Activated naive CD8-positive, alpha-beta T cell treated with anti-CD3 and anti-CD28 coated beads, Interleukin-2, amount 10 ng/mL, durations not matched to agents 7 days and 5 days (primary cell): ENCODE data around the gene CCZ1B. TPM values are rescaled to one million over a fixed set of nuclear protein-coding genes. Genes with fewer than 3 reads are reported as not detected.
"Not testable (repeated sequence)": the region's sequence is repeated elsewhere in the genome, so short reads cannot be mapped to it uniquely, and the experiment has no call there.

ENCODE experiments used
- ATAC-seq: fragments of 150-1000 bp; cut with Tn5 transposase; one replicate; pipeline ENCODE4 v1.10.0; 2021; ENCODE audit warnings: low read depth, moderate library complexity
- POLR2A ChIA-PET: fragments of 350-600 bp; sonication (Branson Sonifier 250); formaldehyde crosslinking; loops from one replicate; lab custom pipeline; 2021; ENCODE audit warnings: antibody characterized with exemption; lab: Charles Lee
- DNase-seq: peaks from one replicate; pipeline ENCODE4 v3.0.0; 2021
- H3K27ac Mint-ChIP-seq: one replicate; pipeline ENCODE4 v1.8.0; 2022; ENCODE audit warnings: mild to moderate bottlenecking, mixed read lengths
- H3K27me3 Mint-ChIP-seq: one replicate; pipeline ENCODE4 v1.8.0; 2022; ENCODE audit warnings: mild to moderate bottlenecking, moderate library complexity, mixed read lengths
- H3K36me3 Mint-ChIP-seq: one replicate; pipeline ENCODE4 v1.8.0; 2021; ENCODE audit warnings: mild to moderate bottlenecking, mixed read lengths
- H3K4me1 Mint-ChIP-seq: one replicate; pipeline ENCODE4 v1.8.0; 2021; ENCODE audit warnings: mixed read lengths
- H3K4me3 Mint-ChIP-seq: one replicate; pipeline ENCODE4 v1.8.0; 2022; ENCODE audit warnings: mild to moderate bottlenecking, moderate library complexity, mixed read lengths
- H3K9me3 Mint-ChIP-seq: one replicate; pipeline ENCODE4 v1.8.0; 2021; ENCODE audit warnings: mixed read lengths
- total RNA-seq, 2 experiments: library from RNA; stranded (reverse); gene quantifications; one replicate each; pipeline ENCODE4 v1.2.3, GENCODE V29; 2021

The CCZ1B gene
- total RNA-seq, 2 experiments from 2014 or later = 64.0 to 87.4 TPM

DNA sequence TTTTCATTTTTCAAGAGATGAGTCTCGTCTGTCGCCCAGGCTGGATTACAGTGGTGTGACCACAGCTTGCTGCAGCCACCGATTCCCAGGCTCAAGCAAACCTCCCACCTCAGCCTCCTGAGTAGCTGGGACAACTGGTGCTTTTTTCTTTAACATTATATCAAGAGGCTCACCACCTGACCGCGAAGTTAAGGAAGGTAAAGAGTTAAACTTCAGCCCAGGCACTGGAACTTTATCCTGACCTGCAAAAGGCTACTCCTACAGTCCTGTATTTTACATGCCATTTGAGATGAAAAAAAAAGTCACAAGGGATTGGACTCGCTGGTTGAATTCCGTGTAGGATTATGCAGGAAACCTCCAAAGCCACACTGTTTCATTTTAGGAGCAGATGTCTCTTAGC lies 10.6 kb downstream of the CCZ1B start:
- POLR2A ChIA-PET, H3K4me1 Mint-ChIP-seq, DNase-seq, H3K4me3 Mint-ChIP-seq, ATAC-seq, H3K27ac Mint-ChIP-seq, H3K27me3 Mint-ChIP-seq, H3K9me3 Mint-ChIP-seq: not testable (repeated sequence)
- peaks cover 12% of the 10 kb centered on the region for H3K36me3 Mint-ChIP-seq

DNA sequence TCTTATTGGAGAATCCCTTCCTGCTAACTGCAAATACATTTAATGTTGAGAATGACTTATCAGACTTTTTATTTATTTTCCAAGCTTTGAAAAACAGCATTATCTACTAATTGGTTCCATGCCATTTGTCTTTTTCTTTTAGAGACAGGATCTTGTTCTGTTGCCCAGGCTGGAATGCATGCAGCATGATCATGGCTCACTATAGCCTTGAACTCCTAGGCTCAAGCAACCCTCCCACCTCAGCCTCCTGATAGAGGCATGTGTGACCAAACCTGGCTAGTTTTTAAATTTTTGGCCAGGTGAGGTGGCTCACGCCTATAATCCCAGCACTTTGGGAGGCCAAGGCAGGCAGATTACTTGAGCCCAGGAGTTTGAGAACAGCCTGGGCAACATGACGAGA lies 13.1 kb downstream of the CCZ1B start:
- ATAC-seq, H3K36me3 Mint-ChIP-seq, DNase-seq, H3K27me3 Mint-ChIP-seq, H3K9me3 Mint-ChIP-seq, H3K27ac Mint-ChIP-seq, H3K4me3 Mint-ChIP-seq, H3K4me1 Mint-ChIP-seq, POLR2A ChIA-PET: not testable (repeated sequence)

GRCh38 chr7:6807959-6808358 lies 18.1 kb downstream of the CCZ1B start:
- H3K4me1 Mint-ChIP-seq, H3K27ac Mint-ChIP-seq, ATAC-seq, H3K36me3 Mint-ChIP-seq, H3K27me3 Mint-ChIP-seq, H3K9me3 Mint-ChIP-seq, DNase-seq, H3K4me3 Mint-ChIP-seq, POLR2A ChIA-PET: not testable (repeated sequence)

DNA sequence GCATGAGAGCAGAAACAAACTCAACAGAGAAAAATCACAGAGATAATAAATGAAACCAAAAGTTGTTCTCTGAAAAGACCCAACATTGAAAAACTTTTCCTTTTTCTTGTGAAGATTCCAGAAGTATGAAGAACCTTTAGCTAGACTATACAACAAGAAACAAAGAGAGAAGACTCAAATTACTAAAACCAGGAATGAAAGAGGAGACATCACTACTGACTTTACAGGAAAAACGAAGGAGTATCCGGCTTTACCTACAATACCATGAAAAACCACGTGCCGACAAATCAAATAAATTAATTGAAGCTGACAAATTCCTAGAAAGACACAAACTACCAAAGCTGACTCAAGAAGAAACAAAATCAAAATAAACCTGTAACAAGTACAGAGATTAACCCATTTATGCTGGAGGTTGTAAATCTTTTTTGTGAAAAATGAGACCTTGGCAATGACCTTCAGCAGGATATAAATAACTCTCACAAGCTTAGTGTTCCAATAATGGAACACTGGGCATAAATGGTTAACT lies 18.6 kb downstream of the CCZ1B start:
- ATAC-seq, POLR2A ChIA-PET, DNase-seq: not testable (repeated sequence)

GRCh38 chr7:6800331-6800730 lies 25.7 kb downstream of the CCZ1B start:
- H3K9me3 Mint-ChIP-seq, H3K36me3 Mint-ChIP-seq, ATAC-seq, H3K27ac Mint-ChIP-seq, H3K27me3 Mint-ChIP-seq, H3K4me1 Mint-ChIP-seq, H3K4me3 Mint-ChIP-seq, DNase-seq, POLR2A ChIA-PET: not testable (repeated sequence)

More for the DNA sequence above, 18.6 kb downstream of the CCZ1B start:
- H3K4me1 Mint-ChIP-seq, H3K27me3 Mint-ChIP-seq, H3K9me3 Mint-ChIP-seq, H3K4me3 Mint-ChIP-seq, H3K36me3 Mint-ChIP-seq, H3K27ac Mint-ChIP-seq: not testable (repeated sequence)

DNA sequence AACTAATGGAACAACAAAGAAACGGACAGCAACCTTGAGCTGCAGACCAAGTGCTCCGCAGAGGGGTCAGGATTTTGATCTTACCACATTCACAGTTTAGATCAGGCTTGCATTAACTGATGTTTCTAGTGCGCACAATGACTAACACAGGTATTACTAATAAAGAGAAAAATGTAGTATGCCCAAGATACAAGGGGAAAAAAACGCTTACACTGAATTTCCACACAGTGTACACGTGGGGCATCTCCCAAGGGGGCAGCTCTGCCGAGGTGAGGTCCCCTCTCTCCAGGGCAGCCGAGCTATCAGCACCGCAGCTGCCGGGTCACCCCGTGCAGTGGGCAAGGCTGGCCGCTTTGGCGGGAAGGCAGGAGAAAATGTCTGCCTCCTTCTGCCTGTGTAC lies 26.2 kb downstream of the CCZ1B start:
- H3K27me3 Mint-ChIP-seq, POLR2A ChIA-PET: not testable (repeated sequence)

DNA sequence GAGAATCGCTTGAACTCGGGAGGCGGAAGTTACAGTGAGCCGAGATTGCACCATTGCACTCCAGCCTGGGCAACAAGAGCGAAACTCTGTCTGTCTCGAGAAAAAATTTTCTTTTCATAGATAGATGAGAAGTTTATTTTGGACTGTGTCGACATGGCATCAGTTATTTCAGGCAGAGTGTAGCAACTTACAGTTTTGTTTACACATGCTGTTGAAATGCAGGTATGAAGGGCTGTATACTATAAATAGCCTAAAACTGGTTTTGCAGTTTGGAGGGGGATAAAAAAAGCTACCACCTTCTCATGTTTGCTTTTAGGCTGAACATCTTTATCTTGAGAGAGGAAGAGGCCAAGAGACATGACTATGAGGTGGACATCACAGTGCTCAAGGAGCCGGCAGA lies 28.0 kb downstream of the CCZ1B start:
- H3K9me3 Mint-ChIP-seq, POLR2A ChIA-PET, H3K27ac Mint-ChIP-seq, H3K36me3 Mint-ChIP-seq, ATAC-seq, H3K27me3 Mint-ChIP-seq, H3K4me1 Mint-ChIP-seq, H3K4me3 Mint-ChIP-seq, DNase-seq: not testable (repeated sequence)

More for the DNA sequence above, 26.2 kb downstream of the CCZ1B start:
- not testable (repeated sequence) for H3K4me1 Mint-ChIP-seq, H3K36me3 Mint-ChIP-seq, H3K27ac Mint-ChIP-seq, H3K4me3 Mint-ChIP-seq, DNase-seq, H3K9me3 Mint-ChIP-seq, ATAC-seq

- H3K4me1 Mint-ChIP-seq, DNase-seq, H3K4me3 Mint-ChIP-seq, H3K27ac Mint-ChIP-seq, H3K36me3 Mint-ChIP-seq, H3K9me3 Mint-ChIP-seq, ATAC-seq, H3K27me3 Mint-ChIP-seq, POLR2A ChIA-PET: not testable (repeated sequence)
Observed at GRCh38 chr7:6797218-6797617, 28.9 kb downstream of the CCZ1B start.

GRCh38 chr7:6794276-6794675 lies 31.8 kb downstream of the CCZ1B start:
- H3K36me3 Mint-ChIP-seq, H3K27ac Mint-ChIP-seq, DNase-seq, H3K9me3 Mint-ChIP-seq, H3K4me1 Mint-ChIP-seq, POLR2A ChIA-PET, ATAC-seq, H3K27me3 Mint-ChIP-seq, H3K4me3 Mint-ChIP-seq: not testable (repeated sequence)

GRCh38 chr7:6792113-6792872 lies 33.8 kb downstream of the CCZ1B start:
- not testable (repeated sequence) for DNase-seq

GRCh38 chr7:6789353-6789752 lies 36.7 kb downstream of the CCZ1B start:
- not testable (repeated sequence) for DNase-seq, H3K27ac Mint-ChIP-seq, ATAC-seq

More at GRCh38 chr7:6792113-6792872, 33.8 kb downstream of the CCZ1B start:
- H3K9me3 Mint-ChIP-seq, H3K36me3 Mint-ChIP-seq, H3K4me1 Mint-ChIP-seq, POLR2A ChIA-PET, H3K27ac Mint-ChIP-seq, ATAC-seq, H3K27me3 Mint-ChIP-seq, H3K4me3 Mint-ChIP-seq: not testable (repeated sequence)

GRCh38 chr7:6781581-6781980 lies 44.5 kb downstream of the CCZ1B start:
- ATAC-seq, H3K27ac Mint-ChIP-seq, H3K4me1 Mint-ChIP-seq, H3K27me3 Mint-ChIP-seq, H3K4me3 Mint-ChIP-seq, H3K36me3 Mint-ChIP-seq, H3K9me3 Mint-ChIP-seq, POLR2A ChIA-PET, DNase-seq: not testable (repeated sequence)

More at GRCh38 chr7:6789353-6789752, 36.7 kb downstream of the CCZ1B start:
- H3K4me1 Mint-ChIP-seq, H3K36me3 Mint-ChIP-seq, H3K9me3 Mint-ChIP-seq, POLR2A ChIA-PET, H3K4me3 Mint-ChIP-seq, H3K27me3 Mint-ChIP-seq: not testable (repeated sequence)

DNA sequence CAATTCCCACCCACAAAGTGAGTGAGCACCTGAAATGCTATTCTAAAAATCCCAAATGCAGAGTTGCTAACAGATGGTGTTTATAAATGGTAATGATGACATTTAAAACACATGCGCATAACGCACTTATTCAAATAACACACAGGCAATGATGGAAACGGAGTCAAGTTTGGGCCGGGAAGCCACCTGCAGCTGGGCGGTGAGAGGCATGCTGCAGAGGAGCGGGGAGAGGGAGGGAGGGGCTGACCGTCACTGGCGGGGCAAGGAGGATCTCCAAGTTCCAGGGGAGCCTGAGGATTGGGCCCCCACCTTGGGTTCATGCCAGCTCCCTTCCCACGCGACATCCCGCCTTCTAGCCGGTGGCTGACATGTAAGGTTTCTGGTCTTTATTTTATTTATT lies 64.9 kb downstream of the CCZ1B start:
- DNase-seq, H3K4me3 Mint-ChIP-seq, POLR2A ChIA-PET, H3K36me3 Mint-ChIP-seq, H3K4me1 Mint-ChIP-seq, ATAC-seq, H3K9me3 Mint-ChIP-seq, H3K27me3 Mint-ChIP-seq, H3K27ac Mint-ChIP-seq: not testable (repeated sequence)

GRCh38 chr7:6753964-6754363 lies 72.1 kb downstream of the CCZ1B start, which contains the start of gene RSPH10B2:
Gene RSPH10B2 (plus strand): TSS chr7:6754103. CDS start chr7:6757678, 3,575 bp downstream.
- POLR2A ChIA-PET, H3K27me3 Mint-ChIP-seq: not testable (repeated sequence)
- peak; percentile 20 for ATAC-seq

More at GRCh38 chr7:6753964-6754363, 72.1 kb downstream of the CCZ1B start, which contains the start of gene RSPH10B2:
- H3K36me3 Mint-ChIP-seq, H3K4me3 Mint-ChIP-seq, H3K4me1 Mint-ChIP-seq, H3K9me3 Mint-ChIP-seq, DNase-seq, H3K27ac Mint-ChIP-seq: not testable (repeated sequence)
